ENCODE results near the gene MMS22L.

DNA sequence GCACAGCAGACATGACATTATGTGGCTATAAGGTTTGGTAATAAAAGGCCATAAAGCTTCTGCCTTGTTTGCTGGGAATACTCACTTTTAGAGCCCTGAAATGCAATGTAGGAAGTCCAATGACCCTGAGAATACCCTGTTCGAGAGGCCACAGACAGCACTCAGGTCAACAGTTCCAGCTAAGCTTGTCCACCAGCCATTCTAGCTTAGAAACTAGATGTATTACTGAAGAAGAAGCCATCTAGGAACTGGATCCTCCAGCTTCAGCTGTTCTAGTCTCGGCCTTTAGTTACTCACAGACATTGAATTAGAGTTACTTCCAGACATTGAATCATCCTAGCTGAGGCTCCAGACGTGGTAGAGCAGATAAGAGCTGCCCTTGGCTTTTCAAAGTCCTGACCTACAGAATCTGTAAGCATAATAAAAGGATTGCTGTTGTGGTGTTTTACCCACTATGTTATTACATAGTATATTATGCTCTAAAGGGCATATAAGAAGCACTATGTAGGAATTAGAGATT is 84.9 kb downstream of the MMS22L start:
- TF ChIP-seq, protein P1, sequence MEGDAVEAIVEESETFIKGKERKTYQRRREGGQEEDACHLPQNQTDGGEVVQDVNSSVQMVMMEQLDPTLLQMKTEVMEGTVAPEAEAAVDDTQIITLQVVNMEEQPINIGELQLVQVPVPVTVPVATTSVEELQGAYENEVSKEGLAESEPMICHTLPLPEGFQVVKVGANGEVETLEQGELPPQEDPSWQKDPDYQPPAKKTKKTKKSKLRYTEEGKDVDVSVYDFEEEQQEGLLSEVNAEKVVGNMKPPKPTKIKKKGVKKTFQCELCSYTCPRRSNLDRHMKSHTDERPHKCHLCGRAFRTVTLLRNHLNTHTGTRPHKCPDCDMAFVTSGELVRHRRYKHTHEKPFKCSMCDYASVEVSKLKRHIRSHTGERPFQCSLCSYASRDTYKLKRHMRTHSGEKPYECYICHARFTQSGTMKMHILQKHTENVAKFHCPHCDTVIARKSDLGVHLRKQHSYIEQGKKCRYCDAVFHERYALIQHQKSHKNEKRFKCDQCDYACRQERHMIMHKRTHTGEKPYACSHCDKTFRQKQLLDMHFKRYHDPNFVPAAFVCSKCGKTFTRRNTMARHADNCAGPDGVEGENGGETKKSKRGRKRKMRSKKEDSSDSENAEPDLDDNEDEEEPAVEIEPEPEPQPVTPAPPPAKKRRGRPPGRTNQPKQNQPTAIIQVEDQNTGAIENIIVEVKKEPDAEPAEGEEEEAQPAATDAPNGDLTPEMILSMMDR (conservative IDR thresholded peaks at IDR 0.05; ENCODE audit: low read depth, low read length), result no peak
- TF ChIP-seq EZH2 (IDR thresholded peaks at IDR 0.05; ENCODE audit: low read length, unreplicated experiment), result no peak
- TF ChIP-seq EZH2phosphoT487 (IDR thresholded peaks at IDR 0.05; ENCODE audit: borderline replicate concordance, low read length), result no peak
